ENCODE data around the gene NCBP2.
"Not testable (repeated sequence)": the region's sequence is repeated elsewhere in the genome, so short reads cannot be mapped to it uniquely, and the experiment has no call there.

NCBP2 gene

DNA sequence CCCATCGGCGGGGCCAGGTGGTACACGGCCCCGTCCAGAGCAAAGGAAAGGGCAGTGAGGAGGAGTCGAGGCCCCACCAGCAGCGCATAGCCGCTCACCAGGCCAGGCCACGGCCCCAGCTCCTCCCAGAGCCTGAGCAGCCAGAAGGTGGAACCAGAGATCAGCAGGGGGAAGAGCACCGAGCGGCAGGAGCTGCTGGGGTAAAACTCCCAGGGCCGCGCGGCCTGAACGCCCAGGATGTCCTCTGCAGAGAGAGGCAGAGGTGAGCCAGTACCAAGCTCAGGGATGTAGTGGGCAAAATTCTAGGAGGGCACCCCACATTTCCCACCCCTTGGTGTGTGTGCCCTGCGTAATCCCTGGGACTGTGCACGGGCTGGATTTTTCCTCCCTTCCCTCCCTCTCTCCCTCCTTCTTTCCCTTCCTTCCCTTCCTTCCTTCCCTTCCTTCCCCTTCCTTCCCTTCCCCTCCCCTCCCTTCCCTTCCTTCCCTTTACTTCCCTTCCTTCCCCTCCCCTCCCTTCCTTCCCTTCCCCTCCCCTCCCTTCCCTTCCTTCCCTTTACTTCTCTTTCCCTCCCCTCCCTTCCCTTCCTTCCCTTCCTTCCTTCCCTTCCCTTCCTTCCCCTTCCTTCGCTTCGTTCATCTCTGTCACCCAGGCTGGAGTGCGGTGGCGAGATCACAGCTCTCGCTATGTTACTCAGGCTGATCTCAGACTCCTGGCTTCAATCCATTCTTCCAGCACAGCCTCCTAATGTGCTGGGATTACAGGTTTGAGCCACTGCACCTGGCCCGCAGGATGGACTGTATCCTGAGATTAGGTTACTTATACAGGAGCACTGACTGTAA lies 6.3 kb upstream of the NCBP2 start:
- H3K27ac ChIP-seq (ENCODE audit: low read length) = no peak overlapping the region
- H3K9me3 ChIP-seq (ENCODE audit: insufficient read depth, low read depth, low read length) = no peaks in the 10 kb centered on the region
- no peaks in the 10 kb centered on the region for H3K36me3 ChIP-seq (ENCODE audit: insufficient read depth, low read depth, low read length)
- peak overlapping the region; percentile 45; the same call in 1 of the 2 replicates for H3K9ac ChIP-seq (ENCODE audit: low read depth, low read length)
- no peak overlapping the region for H3K4me3 ChIP-seq (ENCODE audit: low read length)
- H3K27me3 ChIP-seq (ENCODE audit: insufficient read depth, low read length) = peaks cover 9% of the 10 kb centered on the region; the same call in 1 of the 2 replicates
- no peaks in the 10 kb centered on the region for H3K4me1 ChIP-seq (ENCODE audit: insufficient read depth, low read length)

DNA sequence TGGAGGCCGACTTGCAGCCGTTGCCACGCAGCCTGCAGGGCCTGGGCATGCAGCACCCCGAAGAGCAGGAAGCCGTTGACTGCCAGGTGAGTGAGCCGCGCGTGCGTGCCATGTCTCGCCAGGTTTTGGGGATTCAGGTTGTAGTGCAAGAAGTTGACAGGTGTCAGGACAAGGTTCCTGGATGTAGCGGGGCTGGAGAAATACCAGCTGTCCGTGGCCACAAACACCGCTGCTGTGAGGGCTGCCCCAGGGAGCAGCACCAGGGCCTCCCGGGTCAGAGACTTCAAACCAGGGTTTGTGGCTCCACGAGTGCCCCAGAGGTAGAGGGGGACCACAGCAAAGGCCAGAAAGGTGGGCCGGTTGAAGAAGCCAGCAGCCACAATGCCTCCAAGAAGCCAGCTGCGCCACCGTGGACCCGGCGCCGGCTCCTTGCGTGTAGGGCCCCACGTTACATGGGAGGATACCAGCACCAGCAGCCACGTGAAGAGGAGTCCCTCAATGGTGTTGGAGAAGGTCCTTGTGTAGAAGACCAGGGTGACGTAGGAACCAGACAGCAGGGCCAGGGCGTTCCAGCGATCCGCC lies 5.6 kb upstream of the NCBP2 start:
- Histone ChIP-seq H3K9ac (ENCODE audit: low read depth, low read length) (no peak overlapping the region), H3K9me3 (ENCODE audit: insufficient read depth, low read depth, low read length) (no peaks in the 10 kb centered on the region), H3K27ac (ENCODE audit: low read length) (no peak overlapping the region), H3K4me3 (ENCODE audit: low read length) (no peak overlapping the region), H3K36me3 (ENCODE audit: insufficient read depth, low read depth, low read length) (no peaks in the 10 kb centered on the region), H3K27me3 (ENCODE audit: insufficient read depth, low read length) (peaks cover 2% of the 10 kb centered on the region; the same call in 1 of the 2 replicates), H3K4me1 (ENCODE audit: insufficient read depth, low read length) (0 out of 2 replicates have a peak, but pooled peaks cover 2% of the 10 kb centered on the region)

GRCh38 chr3:196947136-196947859 lies 5.0 kb upstream of the NCBP2 start:
- Histone ChIP-seq H3K4me3 (ENCODE audit: low read length) (no peak overlapping the region), H3K9me3 (ENCODE audit: insufficient read depth, low read depth, low read length) (no peaks in the 10 kb centered on the region), H3K36me3 (ENCODE audit: insufficient read depth, low read depth, low read length) (no peaks in the 10 kb centered on the region), H3K4me1 (ENCODE audit: insufficient read depth, low read length) (0 out of 2 replicates have a peak, but pooled peaks cover 2% of the 10 kb centered on the region), H3K9ac (ENCODE audit: low read depth, low read length) (no peak overlapping the region), H3K27ac (ENCODE audit: low read length) (no peak overlapping the region), H3K27me3 (ENCODE audit: insufficient read depth, low read length) (no peaks in the 10 kb centered on the region)

DNA sequence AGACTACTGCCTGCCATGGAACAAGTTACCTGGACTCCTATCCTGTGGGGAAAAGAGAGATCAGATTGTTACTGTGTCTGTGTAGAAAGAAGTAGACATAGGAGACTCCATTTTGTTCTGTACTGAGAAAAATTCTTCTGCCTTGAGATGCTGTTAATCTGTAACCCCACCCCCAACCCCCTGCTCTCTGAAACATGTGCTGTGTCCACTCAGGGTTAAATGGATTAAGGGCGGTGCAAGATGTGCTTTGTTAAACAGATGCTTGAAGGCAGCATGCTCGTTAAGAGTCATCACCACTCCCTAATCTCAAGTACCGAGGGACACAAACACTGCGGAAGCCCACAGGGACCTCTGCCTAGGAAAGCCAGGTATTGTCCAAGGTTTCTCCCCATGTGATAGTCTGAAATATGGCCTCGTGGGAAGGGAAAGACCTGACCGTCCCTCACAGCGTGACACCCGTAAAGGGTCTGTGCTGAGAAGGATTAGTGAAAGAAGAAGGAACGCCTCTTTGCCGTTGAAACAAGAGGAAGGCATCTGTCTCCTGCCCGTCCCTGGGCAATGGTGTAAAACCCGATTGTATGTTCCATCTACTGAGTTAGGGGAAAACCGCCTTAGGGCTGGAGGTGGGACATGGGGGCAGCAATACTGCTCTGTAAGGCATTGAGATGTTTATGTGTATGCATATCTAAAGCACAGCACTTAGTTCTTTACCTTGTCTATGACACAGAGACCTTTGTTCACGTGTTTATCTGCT lies 1.9 kb upstream of the NCBP2 start:
- H3K36me3 ChIP-seq (ENCODE audit: insufficient read depth, low read depth, low read length); H3K9me3 ChIP-seq (ENCODE audit: insufficient read depth, low read depth, low read length); H3K27me3 ChIP-seq (ENCODE audit: insufficient read depth, low read length); H3K9ac ChIP-seq (ENCODE audit: low read depth, low read length); H3K27ac ChIP-seq (ENCODE audit: low read length); H3K4me1 ChIP-seq (ENCODE audit: insufficient read depth, low read length): not testable (repeated sequence)
- H3K4me3 ChIP-seq (ENCODE audit: low read length) = peak overlapping the region; percentile 97

DNA sequence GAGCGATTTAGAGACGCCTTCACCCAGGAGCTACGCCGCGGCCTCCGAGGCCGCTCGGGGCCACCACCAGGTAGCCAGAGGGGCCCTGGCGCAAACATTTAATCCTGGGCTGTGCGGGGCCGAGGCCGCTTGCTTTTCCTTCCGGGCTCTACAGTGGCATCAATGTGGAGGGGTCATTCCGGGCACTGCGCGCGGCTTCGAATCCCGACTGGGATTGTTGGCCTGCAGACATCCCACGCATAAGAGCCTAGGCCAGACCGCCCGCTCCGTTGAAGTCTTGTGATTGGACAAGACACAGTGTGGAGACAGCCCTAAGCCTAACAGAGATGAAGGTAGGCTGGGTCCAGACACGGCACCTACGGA lies 568 bp upstream of the NCBP2 start:
- Histone ChIP-seq H3K4me1 (ENCODE audit: insufficient read depth, low read length) (0 out of 2 replicates have a peak, but pooled peaks cover 2% of the 10 kb centered on the region), H3K9me3 (ENCODE audit: insufficient read depth, low read depth, low read length) (no peaks in the 10 kb centered on the region), H3K27ac (ENCODE audit: low read length) (no peak overlapping the region), H3K27me3 (ENCODE audit: insufficient read depth, low read length) (no peaks in the 10 kb centered on the region), H3K9ac (ENCODE audit: low read depth, low read length) (peak overlapping the region; percentile 96), H3K36me3 (ENCODE audit: insufficient read depth, low read depth, low read length) (peaks cover 20% of the 10 kb centered on the region), H3K4me3 (ENCODE audit: low read length) (peak overlapping the region; percentile 97)

- no peaks in the 10 kb centered on the region for H3K27me3 ChIP-seq (ENCODE audit: insufficient read depth, low read length)
- no peaks in the 10 kb centered on the region for H3K9me3 ChIP-seq (ENCODE audit: insufficient read depth, low read depth, low read length)
- H3K27ac ChIP-seq (ENCODE audit: low read length) = peak overlapping the region; percentile 84
- 0 out of 2 replicates have a peak, but pooled peaks cover 2% of the 10 kb centered on the region for H3K4me1 ChIP-seq (ENCODE audit: insufficient read depth, low read length)
- peak overlapping the region; percentile 96 for H3K9ac ChIP-seq (ENCODE audit: low read depth, low read length)
- peaks cover 31% of the 10 kb centered on the region for H3K36me3 ChIP-seq (ENCODE audit: insufficient read depth, low read depth, low read length)
- H3K4me3 ChIP-seq (ENCODE audit: low read length) = peak overlapping the region; percentile 97
Measured at GRCh38 chr3:196941729-196942225, 551 bp downstream of the NCBP2 start.

- H3K36me3 ChIP-seq (ENCODE audit: insufficient read depth, low read depth, low read length) = peaks cover 63% of the 10 kb centered on the region
- no peaks in the 10 kb centered on the region for H3K27me3 ChIP-seq (ENCODE audit: insufficient read depth, low read length)
- no peak overlapping the region for H3K27ac ChIP-seq (ENCODE audit: low read length)
- H3K9ac ChIP-seq (ENCODE audit: low read depth, low read length) = no peak overlapping the region
- H3K9me3 ChIP-seq (ENCODE audit: insufficient read depth, low read depth, low read length) = no peaks in the 10 kb centered on the region
- 0 out of 2 replicates have a peak, but pooled peaks cover 2% of the 10 kb centered on the region for H3K4me1 ChIP-seq (ENCODE audit: insufficient read depth, low read length)
- no peak overlapping the region for H3K4me3 ChIP-seq (ENCODE audit: low read length)
Measured at GRCh38 chr3:196938576-196938975, 3.8 kb downstream of the NCBP2 start.

DNA sequence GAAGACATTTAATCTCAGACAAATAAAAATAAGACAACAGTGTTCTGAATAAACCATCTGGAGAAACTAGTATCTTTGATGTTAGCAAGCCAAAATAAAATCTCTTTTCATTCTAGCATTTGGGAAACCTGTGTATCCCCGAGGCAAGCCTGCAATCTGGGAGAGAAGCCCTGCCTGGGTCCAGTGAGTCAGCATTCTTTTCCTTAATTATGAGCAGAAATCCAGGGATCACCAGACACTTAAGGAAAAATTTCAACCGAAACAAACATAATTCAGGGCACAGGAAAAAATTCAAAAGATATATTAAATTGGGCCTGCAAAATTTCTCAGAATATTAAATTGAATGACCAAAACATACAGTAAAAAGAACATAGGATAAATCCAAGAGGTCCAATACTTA lies 4.2 kb downstream of the NCBP2 start:
- Histone ChIP-seq H3K27me3 (ENCODE audit: insufficient read depth, low read length) (no peaks in the 10 kb centered on the region), H3K9ac (ENCODE audit: low read depth, low read length) (no peak overlapping the region), H3K36me3 (ENCODE audit: insufficient read depth, low read depth, low read length) (peaks cover 67% of the 10 kb centered on the region), H3K9me3 (ENCODE audit: insufficient read depth, low read depth, low read length) (no peaks in the 10 kb centered on the region), H3K4me3 (ENCODE audit: low read length) (no peak overlapping the region), H3K27ac (ENCODE audit: low read length) (no peak overlapping the region), H3K4me1 (ENCODE audit: insufficient read depth, low read length) (no peaks in the 10 kb centered on the region)

DNA sequence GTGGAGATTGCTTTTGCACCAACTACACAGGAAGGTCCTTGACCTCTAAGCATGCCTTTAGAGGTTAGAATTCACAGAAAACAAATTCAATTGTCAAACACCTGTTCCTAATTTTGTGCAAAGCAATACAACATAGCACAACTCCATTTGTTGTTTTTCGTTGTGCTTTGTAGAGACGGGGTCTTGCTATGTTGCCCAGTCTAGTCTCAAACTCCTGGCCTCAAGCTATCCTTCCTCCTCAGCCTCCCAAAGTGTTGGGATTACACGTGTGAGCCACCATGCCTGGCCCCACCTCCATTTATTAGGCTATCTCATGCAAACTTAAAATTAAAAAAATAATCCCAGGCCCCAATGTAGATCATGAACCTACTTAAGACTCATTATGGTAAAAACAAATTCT lies 6.0 kb downstream of the NCBP2 start:
- no peak overlapping the region for H3K27ac ChIP-seq (ENCODE audit: low read length)
- no peaks in the 10 kb centered on the region for H3K27me3 ChIP-seq (ENCODE audit: insufficient read depth, low read length)
- peaks cover 85% of the 10 kb centered on the region for H3K36me3 ChIP-seq (ENCODE audit: insufficient read depth, low read depth, low read length)
- no peaks in the 10 kb centered on the region for H3K4me1 ChIP-seq (ENCODE audit: insufficient read depth, low read length)
- no peaks in the 10 kb centered on the region for H3K9me3 ChIP-seq (ENCODE audit: insufficient read depth, low read depth, low read length)
- no peak overlapping the region for H3K9ac ChIP-seq (ENCODE audit: low read depth, low read length)
- H3K4me3 ChIP-seq (ENCODE audit: low read length) = no peak overlapping the region

DNA sequence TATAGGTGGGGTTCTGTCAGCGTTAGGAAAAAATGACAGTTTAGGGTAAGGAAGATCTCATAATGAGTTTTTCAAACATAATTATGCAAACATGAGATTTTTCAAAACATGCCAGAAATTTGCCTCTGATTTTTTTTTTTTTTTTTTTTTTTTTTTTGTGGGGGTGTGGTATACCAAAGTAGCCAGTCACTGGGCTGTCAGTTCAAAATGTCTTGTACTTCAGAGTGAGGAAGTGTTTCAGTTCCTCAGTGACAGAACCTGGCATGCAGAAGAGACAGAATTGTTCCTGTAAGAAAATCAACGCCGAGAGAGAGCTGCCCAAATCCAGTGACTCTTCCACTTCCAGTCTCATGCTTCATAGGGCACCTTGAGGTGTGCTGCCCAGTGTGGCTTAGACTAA lies 9.7 kb downstream of the NCBP2 start:
- Histone ChIP-seq H3K9me3 (ENCODE audit: insufficient read depth, low read depth, low read length) (no peaks in the 10 kb centered on the region), H3K27me3 (ENCODE audit: insufficient read depth, low read length) (no peaks in the 10 kb centered on the region), H3K27ac (ENCODE audit: low read length) (no peak overlapping the region), H3K36me3 (ENCODE audit: insufficient read depth, low read depth, low read length) (peaks cover 92% of the 10 kb centered on the region), H3K4me1 (ENCODE audit: insufficient read depth, low read length) (no peaks in the 10 kb centered on the region), H3K9ac (ENCODE audit: low read depth, low read length) (no peak overlapping the region), H3K4me3 (ENCODE audit: low read length) (no peak overlapping the region)

All from iPS-20b (cell line).